ENCODE data around the gene PCK1.

DNA sequence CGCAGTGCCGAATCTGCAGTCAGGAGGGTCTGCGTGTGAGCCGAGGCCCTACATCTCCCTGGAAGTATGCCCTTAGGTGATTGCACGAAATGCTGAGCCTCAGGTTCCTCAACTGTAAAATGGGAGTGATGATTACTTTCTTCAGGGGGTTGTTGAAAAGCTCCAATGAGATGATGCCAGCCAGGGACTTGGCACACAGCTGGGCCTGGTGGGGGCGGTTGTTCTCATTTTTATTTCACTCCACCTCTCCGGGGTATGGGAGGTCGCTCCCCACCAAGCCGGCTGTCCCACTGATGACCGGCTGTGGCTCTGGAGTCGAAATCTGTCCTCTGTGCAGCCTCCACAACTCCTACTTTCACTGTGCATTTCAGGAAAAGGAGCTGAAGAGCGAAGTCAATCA is 8.1 kb downstream of the PCK1 start:
- TF ChIP-seq CTCF (IDR thresholded peaks at IDR 0.05) = no peak
- TF ChIP-seq ZFX (IDR thresholded peaks at IDR 0.05; ENCODE audit: borderline replicate concordance) = no peak
